H9 (cell line): ENCODE data around the gene SMTN. TPM values are rescaled to one million over a fixed set of nuclear protein-coding genes. Genes with fewer than 3 reads are reported as not detected.

ENCODE experiments used
- DNase-seq: peaks from one replicate; pipeline ENCODE4 v3.0.0-alpha.2; 2017
- H2AFZ ChIP-seq: one replicate; pipeline ENCODE4 v1.6.1; 2013; ENCODE audit warnings: mild to moderate bottlenecking, low read length, control low read depth, moderate library complexity
- H2AK5ac ChIP-seq: 2 replicates; pipeline ENCODE4 v1.6.1; 2013; ENCODE audit warnings: low read length, control low read depth, mixed read lengths; ENCODE audit not compliant: insufficient read length
- H2BK120ac ChIP-seq: one replicate; pipeline ENCODE4 v1.6.1; 2013; ENCODE audit warnings: low read depth, mild to moderate bottlenecking, low read length, control low read depth, inconsistent platforms; ENCODE audit not compliant: poor library complexity, severe bottlenecking
- H2BK12ac ChIP-seq: 2 replicates; pipeline ENCODE4 v1.6.1; 2013; ENCODE audit warnings: low read length, control low read depth, mixed read lengths, low read depth; ENCODE audit not compliant: insufficient read length
- H2BK15ac ChIP-seq: 2 replicates; pipeline ENCODE4 v1.6.1; 2013; ENCODE audit warnings: low read depth, low read length, control low read depth
- H2BK20ac ChIP-seq: one replicate; pipeline ENCODE4 v1.6.1; 2013; ENCODE audit warnings: low read depth, mild to moderate bottlenecking, low read length, control low read depth, inconsistent platforms; ENCODE audit not compliant: poor library complexity, severe bottlenecking
- H2BK5ac ChIP-seq: 2 replicates; pipeline ENCODE4 v1.6.1; 2013; ENCODE audit warnings: low read length, control low read depth, mixed read lengths; ENCODE audit not compliant: insufficient read length
- H3K14ac ChIP-seq: 2 replicates; pipeline ENCODE4 v1.6.1; 2013; ENCODE audit warnings: low read length, control low read depth; ENCODE audit not compliant: insufficient read depth
- H3K18ac ChIP-seq: 2 replicates; pipeline ENCODE4 v1.6.1; 2013; ENCODE audit warnings: low read depth, mild to moderate bottlenecking, mixed read lengths, low read length, control low read depth; ENCODE audit not compliant: insufficient read length
- H3K23ac ChIP-seq: 2 replicates; pipeline ENCODE4 v1.6.1; 2013; ENCODE audit warnings: low read length, control low read depth, mixed read lengths, low read depth; ENCODE audit not compliant: insufficient read length
- H3K23me2 ChIP-seq: 2 replicates; pipeline ENCODE4 v1.6.1; 2013; ENCODE audit warnings: low read depth, mild to moderate bottlenecking, mixed read lengths, low read length, control low read depth; ENCODE audit not compliant: insufficient read length, poor library complexity, severe bottlenecking
- H3K27ac ChIP-seq: 2 replicates; pipeline ENCODE4 v1.5.1; 2013; ENCODE audit warnings: low read length, control low read depth, mixed read lengths, low read depth; ENCODE audit not compliant: insufficient read length
- H3K27me3 ChIP-seq: 2 replicates; pipeline ENCODE4 v1.6.1; 2013; ENCODE audit warnings: low read length, control low read depth, inconsistent platforms; ENCODE audit not compliant: insufficient read depth
- H3K4ac ChIP-seq: 2 replicates; pipeline ENCODE4 v1.6.1; 2013; ENCODE audit warnings: low read depth, mild to moderate bottlenecking, control low read depth, inconsistent platforms, low read length, moderate library complexity
- H3K4me1 ChIP-seq: 2 replicates; pipeline ENCODE4 v1.6.1; 2013; ENCODE audit warnings: low read length, control low read depth, inconsistent platforms; ENCODE audit not compliant: insufficient read depth
- H3K4me2 ChIP-seq: 2 replicates; pipeline ENCODE4 v1.6.1; 2013; ENCODE audit warnings: low read length, control low read depth, mixed read lengths; ENCODE audit not compliant: insufficient read length, insufficient read depth
- H3K56ac ChIP-seq: 2 replicates; pipeline ENCODE4 v1.6.1; 2013; ENCODE audit warnings: low read depth, mild to moderate bottlenecking, mixed read lengths, low read length, control low read depth; ENCODE audit not compliant: insufficient read length
- H3K79me1 ChIP-seq: 2 replicates; pipeline ENCODE4 v1.6.1; 2013; ENCODE audit warnings: low read depth, mild to moderate bottlenecking, moderate library complexity, low read length, control low read depth, inconsistent platforms; ENCODE audit not compliant: insufficient read depth, poor library complexity, severe bottlenecking
- H3K79me2 ChIP-seq: 2 replicates; pipeline ENCODE4 v1.6.1; 2013; ENCODE audit warnings: low read length, control low read depth, inconsistent platforms; ENCODE audit not compliant: insufficient read depth
- H3K9ac ChIP-seq: 2 replicates; pipeline ENCODE4 v1.6.1; 2013; ENCODE audit warnings: low read length, control low read depth, mixed read lengths; ENCODE audit not compliant: insufficient read length; ENCODE audit errors: extremely low read depth
- H3K9me3 ChIP-seq: one replicate; pipeline ENCODE4 v1.6.1; 2013; ENCODE audit warnings: low read depth, low read length, inconsistent platforms; ENCODE audit not compliant: control insufficient read depth
- H3T11ph ChIP-seq: one replicate; pipeline ENCODE4 v1.6.1; 2013; ENCODE audit warnings: mild to moderate bottlenecking, low read length, control low read depth, inconsistent platforms
- H4K20me1 ChIP-seq: one replicate; pipeline ENCODE4 v1.6.1; 2013; ENCODE audit not compliant: control insufficient read depth, insufficient read length, insufficient read depth
- H4K5ac ChIP-seq: 2 replicates; pipeline ENCODE4 v1.6.1; 2013; ENCODE audit warnings: low read depth, mild to moderate bottlenecking, mixed read lengths, low read length, control low read depth; ENCODE audit not compliant: insufficient read length
- H4K8ac ChIP-seq: replicated peaks from 2 replicates; pipeline ENCODE4 v1.6.1; 2013; ENCODE audit warnings: low read length, control low read depth, mixed read lengths, low read depth; ENCODE audit not compliant: insufficient read length
- H4K91ac ChIP-seq: 2 replicates; pipeline ENCODE4 v1.6.1; 2013; ENCODE audit warnings: low read depth, mild to moderate bottlenecking, moderate library complexity, mixed read lengths, low read length, control low read depth; ENCODE audit not compliant: insufficient read length
- H3K27ac Mint-ChIP-seq, 3 experiments: 2 replicates in 2 of 3; 3 replicates in 1 of 3; pipeline ENCODE4 v1.8.0; 2020 to 2021; ENCODE audit warnings: mixed read lengths in 3 of 3, mild to moderate bottlenecking in 1 of 3, moderate library complexity in 1 of 3
- H3K27me3 Mint-ChIP-seq: 2 replicates; pipeline ENCODE4 v1.8.0; 2021; ENCODE audit warnings: low read depth, mild to moderate bottlenecking, moderate library complexity, mixed read lengths
- H3K36me3 Mint-ChIP-seq, 3 experiments: 2 replicates in 2 of 3; 3 replicates in 1 of 3; pipeline ENCODE4 v1.8.0; 2020 to 2021; ENCODE audit warnings: low read depth in 3 of 3, mixed read lengths in 3 of 3; ENCODE audit not compliant: insufficient read depth in 1 of 3
- H3K4me1 Mint-ChIP-seq, 2 experiments: 2 replicates each; pipeline ENCODE4 v1.8.0; 2020; ENCODE audit warnings: mixed read lengths in 2 of 2
- H3K4me3 Mint-ChIP-seq, 2 experiments: 2 replicates in 1 of 2; 3 replicates in 1 of 2; pipeline ENCODE4 v1.8.0; 2020 to 2021; ENCODE audit warnings: mild to moderate bottlenecking in 2 of 2, mixed read lengths in 2 of 2, moderate library complexity in 1 of 2
- H3K9me3 Mint-ChIP-seq, 2 experiments: 2 replicates in 1 of 2; 3 replicates in 1 of 2; pipeline ENCODE4 v1.8.0; 2020; ENCODE audit warnings: mild to moderate bottlenecking in 2 of 2, mixed read lengths in 2 of 2, moderate library complexity in 1 of 2
- CTCF ChIP-seq: fragments of 200-600 bp; sonication (generic); conservative IDR thresholded peaks from 3 replicates; pipeline ENCODE4 v1.8.0; 2021; ENCODE audit warnings: antibody characterized with exemption, mild to moderate bottlenecking
- WGBS: extraction: QIAGEN DNeasy Blood & Tissue Kit; methylation state at CpG from one replicate; pipeline ENCODE4 v1.1.7; 2013; ENCODE audit warnings: missing lambda C conversion rate, low lambda C conversion rate, mixed read lengths; ENCODE audit not compliant: insufficient read length; ENCODE audit errors: extremely low coverage; 5-methylcytosine and 5-hydroxymethylcytosine counted together
- total RNA-seq: library from RNA; stranded (reverse); gene quantifications from 2 replicates; pipeline ENCODE4 v1.2.1, GENCODE V29; 2021

Gene SMTN
- total RNA-seq, 1 experiment from 2014 or later, result 23.4 TPM

- no peaks in the 10 kb centered on the region for H3K79me1 ChIP-seq
- H3K23ac ChIP-seq, result no peak overlapping the region
- H3K14ac ChIP-seq, result no peak overlapping the region
- no peaks in the 10 kb centered on the region for H3K9me3 ChIP-seq
- H2BK12ac ChIP-seq, result no peak overlapping the region
- no peak overlapping the region for H4K5ac ChIP-seq
- 0 out of 2 replicates have a peak, but pooled peaks cover 1% of the 10 kb centered on the region for H3K4me1 ChIP-seq
- no peak overlapping the region for H3K56ac ChIP-seq
- Mint-ChIP-seq H3K9me3 (no peaks in the 10 kb centered on the region; a peak in 1 of 5 replicates), H3K4me1 (peaks cover 4 to 28% of the 10 kb centered on the region in 2 experiments), H3K27me3 (no peaks in the 10 kb centered on the region), H3K4me3 (no peak overlapping the region), H3K36me3 (peaks cover 3 to 10% (median 3%) of the 10 kb centered on the region in 3 experiments; a peak in 3 of 7 replicates), H3K27ac (no peak overlapping the region)
- H2AK5ac ChIP-seq, result no peak overlapping the region
- DNase-seq, result no peak
- no peak overlapping the region for H3T11ph ChIP-seq
- H3K27ac ChIP-seq, result no peak overlapping the region
- H3K9ac ChIP-seq, result no peak overlapping the region
- no peak for TF ChIP-seq CTCF
- H4K91ac ChIP-seq, result no peak overlapping the region
- H4K20me1 ChIP-seq, result no peaks in the 10 kb centered on the region
- peaks cover 6% of the 10 kb centered on the region for H3K23me2 ChIP-seq
- H2BK15ac ChIP-seq, result no peak overlapping the region
- no peak overlapping the region for H2BK20ac ChIP-seq
- no peak overlapping the region for H3K4me2 ChIP-seq
- H2AFZ ChIP-seq, result no peak overlapping the region
- H3K27me3 ChIP-seq, result no peaks in the 10 kb centered on the region
- no peak overlapping the region for H3K18ac ChIP-seq
- no peak overlapping the region for H3K4ac ChIP-seq
- no peak overlapping the region for H4K8ac ChIP-seq
- no CpG with 5 or more reads among the region's 5 CpGs for WGBS
- H2BK120ac ChIP-seq, result no peak overlapping the region
- H3K79me2 ChIP-seq, result no peaks in the 10 kb centered on the region
- H2BK5ac ChIP-seq, result no peak overlapping the region
Measured at GRCh38 chr22:31094021-31094551, 13.0 kb downstream of the SMTN start.
